Gastroesophageal sphincter (tissue), 3 donors: Measurements from ENCODE around the gene GLUL.

Experiments used
- EP300 ChIP-seq: sonication (generic); formaldehyde crosslinking; IDR thresholded peaks from one replicate; pipeline ENCODE4 v1.6.1; 2017; ENCODE audit warnings: antibody characterized with exemption, mild to moderate bottlenecking
- POLR2A ChIP-seq, 2 donors: fragments of 450-650 bp; IDR thresholded peaks; one replicate each; pipeline ENCODE4 v1.6.1; 2017; ENCODE audit warnings: antibody characterized with exemption in 2 of 2, mild to moderate bottlenecking in 2 of 2, moderate library complexity in 1 of 2
- POLR2AphosphoS5 ChIP-seq: sonication (generic); formaldehyde crosslinking; IDR thresholded peaks from one replicate; pipeline ENCODE4 v1.6.1; 2017; ENCODE audit warnings: antibody characterized with exemption
- TF ChIP-seq, protein P1 (sequence below), 4 experiments: fragments of 200-600 bp in 2 of 4; fragments of 450-650 bp in 2 of 4; sonication (generic) in 1 of 4; IDR thresholded peaks; one replicate each; pipeline ENCODE4 v1.5.1; 2017 to 2019; ENCODE audit warnings: antibody characterized with exemption in 4 of 4, mild to moderate bottlenecking in 2 of 4, moderate library complexity in 2 of 4

- TF ChIP-seq, protein P1, sequence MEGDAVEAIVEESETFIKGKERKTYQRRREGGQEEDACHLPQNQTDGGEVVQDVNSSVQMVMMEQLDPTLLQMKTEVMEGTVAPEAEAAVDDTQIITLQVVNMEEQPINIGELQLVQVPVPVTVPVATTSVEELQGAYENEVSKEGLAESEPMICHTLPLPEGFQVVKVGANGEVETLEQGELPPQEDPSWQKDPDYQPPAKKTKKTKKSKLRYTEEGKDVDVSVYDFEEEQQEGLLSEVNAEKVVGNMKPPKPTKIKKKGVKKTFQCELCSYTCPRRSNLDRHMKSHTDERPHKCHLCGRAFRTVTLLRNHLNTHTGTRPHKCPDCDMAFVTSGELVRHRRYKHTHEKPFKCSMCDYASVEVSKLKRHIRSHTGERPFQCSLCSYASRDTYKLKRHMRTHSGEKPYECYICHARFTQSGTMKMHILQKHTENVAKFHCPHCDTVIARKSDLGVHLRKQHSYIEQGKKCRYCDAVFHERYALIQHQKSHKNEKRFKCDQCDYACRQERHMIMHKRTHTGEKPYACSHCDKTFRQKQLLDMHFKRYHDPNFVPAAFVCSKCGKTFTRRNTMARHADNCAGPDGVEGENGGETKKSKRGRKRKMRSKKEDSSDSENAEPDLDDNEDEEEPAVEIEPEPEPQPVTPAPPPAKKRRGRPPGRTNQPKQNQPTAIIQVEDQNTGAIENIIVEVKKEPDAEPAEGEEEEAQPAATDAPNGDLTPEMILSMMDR (IDR thresholded peaks at IDR 0.05), result no peak
- TF ChIP-seq POLR2A (IDR thresholded peaks at IDR 0.05) (no peak), POLR2AphosphoS5 (no peak), EP300 (no peak)
Measured at GRCh38 chr1:182337736-182338571, 53.6 kb downstream of the GLUL start.
